OCI-LY1 (cell line): ENCODE measurements around the gene ACVR1C.
A peak's percentile ranks its signal among the peaks of the same experiment; 100 is the strongest.

Experiments used
- H2AFZ ChIP-seq: fragments of 200-600 bp; sonication (generic), shearing (Covaris generic); 2 replicates; pipeline ENCODE4 v1.6.0; 2014; ENCODE audit warnings: antibody characterized with exemption, mild to moderate bottlenecking, low read length
- H3F3A ChIP-seq: fragments of 200-600 bp; sonication (generic), shearing (Covaris generic); 2 replicates; pipeline ENCODE4 v1.6.0; 2014; ENCODE audit warnings: mild to moderate bottlenecking, antibody characterized with exemption, low read length, moderate library complexity; ENCODE audit not compliant: insufficient read depth
- H3K27ac ChIP-seq: fragments of 200-600 bp; sonication (generic); 2 replicates; pipeline ENCODE4 v1.5.1; 2014; ENCODE audit warnings: low read length, mixed run types, mild to moderate bottlenecking, low read depth; ENCODE audit not compliant: poor library complexity, severe bottlenecking
- H3K27me3 ChIP-seq: fragments of 200-600 bp; sonication (generic); 2 replicates; pipeline ENCODE4 v1.6.0; 2014; ENCODE audit warnings: antibody characterized with exemption, mild to moderate bottlenecking, low read length, moderate library complexity; ENCODE audit not compliant: insufficient read depth
- H3K36me3 ChIP-seq: fragments of 200-600 bp; sonication (generic); 2 replicates; pipeline ENCODE4 v1.6.1; 2014; ENCODE audit warnings: mild to moderate bottlenecking, antibody characterized with exemption, low read length, moderate library complexity, mixed read lengths; ENCODE audit not compliant: insufficient read depth
- H3K4me1 ChIP-seq: fragments of 200-600 bp; sonication (generic); 2 replicates; pipeline ENCODE4 v1.5.1; 2014; ENCODE audit warnings: mild to moderate bottlenecking, low read length, moderate library complexity; ENCODE audit not compliant: insufficient read depth, severe bottlenecking
- H3K4me2 ChIP-seq: fragments of 200-600 bp; sonication (generic), shearing (Covaris generic); 2 replicates; pipeline ENCODE4 v1.6.1; 2014; ENCODE audit warnings: low read length
- H3K4me3 ChIP-seq: fragments of 200-600 bp; sonication (generic); 2 replicates; pipeline ENCODE4 v1.5.1; 2014; ENCODE audit warnings: low read length, low read depth, mild to moderate bottlenecking, mixed read lengths; ENCODE audit not compliant: poor library complexity, severe bottlenecking
- H3K79me2 ChIP-seq: fragments of 200-600 bp; shearing (Covaris generic); 2 replicates; pipeline ENCODE4 v1.6.1; 2016; ENCODE audit warnings: mixed run types, low read length, mixed read lengths; ENCODE audit not compliant: insufficient read depth
- H3K9ac ChIP-seq: fragments of 200-600 bp; sonication (generic), shearing (Covaris generic); 2 replicates; pipeline ENCODE4 v1.6.1; 2014; ENCODE audit warnings: mild to moderate bottlenecking, low read length, mixed read lengths
- H3K9me2 ChIP-seq: fragments of 200-600 bp; sonication (generic), shearing (Covaris generic); 2 replicates; pipeline ENCODE4 v1.6.1; 2014; ENCODE audit warnings: low read depth, mild to moderate bottlenecking, low read length, mixed read lengths
- H3K9me3 ChIP-seq: fragments of 200-600 bp; shearing (Covaris generic); 2 replicates; pipeline ENCODE4 v1.6.1; 2014; ENCODE audit warnings: low read length, mixed read lengths
- H4K20me1 ChIP-seq: fragments of 200-600 bp; sonication (generic), shearing (Covaris generic); 2 replicates; pipeline ENCODE4 v1.6.0; 2016; ENCODE audit warnings: mild to moderate bottlenecking, low read length; ENCODE audit not compliant: insufficient read depth
- EZH2 ChIP-seq: fragments of 200-600 bp; sonication (generic), shearing (Covaris generic); IDR thresholded peaks from 2 replicates; pipeline ENCODE4 v1.8.0; 2017; ENCODE audit warnings: borderline replicate concordance, mixed run types, mild to moderate bottlenecking, antibody characterized with exemption, low read length, moderate library complexity, mixed read lengths
- TF ChIP-seq, protein P1 (sequence below): fragments of 200-600 bp; sonication (generic), shearing (Covaris generic); IDR thresholded peaks from 2 replicates; pipeline ENCODE4 v1.5.1; 2017; ENCODE audit warnings: mild to moderate bottlenecking, antibody characterized with exemption, low read length, moderate library complexity, mixed read lengths

ACVR1C gene

GRCh38 chr2:157501026-157501425 lies 127.6 kb downstream of the ACVR1C start:
- H2AFZ ChIP-seq: 0 out of 2 replicates have a peak overlapping the region, but pooled peaks have one; percentile 60
- H3F3A ChIP-seq: no peaks in the 10 kb centered on the region
- H3K27me3 ChIP-seq: no peaks in the 10 kb centered on the region
- H3K27ac ChIP-seq: peak overlapping the region; percentile 30
- H3K9me3 ChIP-seq: no peaks in the 10 kb centered on the region
- H3K4me1 ChIP-seq: peaks cover 20% of the 10 kb centered on the region
- no peak for TF ChIP-seq EZH2
- TF ChIP-seq, protein P1, sequence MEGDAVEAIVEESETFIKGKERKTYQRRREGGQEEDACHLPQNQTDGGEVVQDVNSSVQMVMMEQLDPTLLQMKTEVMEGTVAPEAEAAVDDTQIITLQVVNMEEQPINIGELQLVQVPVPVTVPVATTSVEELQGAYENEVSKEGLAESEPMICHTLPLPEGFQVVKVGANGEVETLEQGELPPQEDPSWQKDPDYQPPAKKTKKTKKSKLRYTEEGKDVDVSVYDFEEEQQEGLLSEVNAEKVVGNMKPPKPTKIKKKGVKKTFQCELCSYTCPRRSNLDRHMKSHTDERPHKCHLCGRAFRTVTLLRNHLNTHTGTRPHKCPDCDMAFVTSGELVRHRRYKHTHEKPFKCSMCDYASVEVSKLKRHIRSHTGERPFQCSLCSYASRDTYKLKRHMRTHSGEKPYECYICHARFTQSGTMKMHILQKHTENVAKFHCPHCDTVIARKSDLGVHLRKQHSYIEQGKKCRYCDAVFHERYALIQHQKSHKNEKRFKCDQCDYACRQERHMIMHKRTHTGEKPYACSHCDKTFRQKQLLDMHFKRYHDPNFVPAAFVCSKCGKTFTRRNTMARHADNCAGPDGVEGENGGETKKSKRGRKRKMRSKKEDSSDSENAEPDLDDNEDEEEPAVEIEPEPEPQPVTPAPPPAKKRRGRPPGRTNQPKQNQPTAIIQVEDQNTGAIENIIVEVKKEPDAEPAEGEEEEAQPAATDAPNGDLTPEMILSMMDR: no peak
- H3K4me2 ChIP-seq: peak overlapping the region; percentile 10; the same call in 1 of the 2 replicates
- H4K20me1 ChIP-seq: no peaks in the 10 kb centered on the region
- no peaks in the 10 kb centered on the region for H3K36me3 ChIP-seq
- H3K4me3 ChIP-seq: no peak overlapping the region
- no peak overlapping the region for H3K9ac ChIP-seq
- H3K9me2 ChIP-seq: no peaks in the 10 kb centered on the region
- H3K79me2 ChIP-seq: no peaks in the 10 kb centered on the region

DNA sequence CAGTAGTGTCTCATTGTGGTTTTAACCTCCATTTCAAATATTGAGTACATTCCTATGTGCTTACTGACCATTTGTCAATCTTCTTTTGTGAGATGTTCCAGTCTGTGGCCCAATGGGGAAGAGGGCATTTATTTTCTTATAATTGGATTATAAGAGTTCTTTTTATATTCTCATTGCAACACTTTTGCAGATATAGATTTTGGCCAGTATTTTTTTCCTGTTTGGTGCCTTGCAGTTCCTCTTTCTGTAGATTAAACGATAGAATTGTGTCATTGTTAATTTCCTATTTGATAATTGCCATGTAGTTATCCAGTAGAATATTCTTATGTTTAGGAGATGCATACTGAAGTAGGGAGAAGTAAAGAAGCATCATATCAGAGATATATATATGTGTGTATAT lies 128.3 kb downstream of the ACVR1C start:
- H3K9ac ChIP-seq: no peak overlapping the region
- no peaks in the 10 kb centered on the region for H3K9me3 ChIP-seq
- H3K4me3 ChIP-seq: no peak overlapping the region
- no peak for TF ChIP-seq EZH2
- TF ChIP-seq, protein P1: no peak
- no peaks in the 10 kb centered on the region for H3K36me3 ChIP-seq
- H3K27ac ChIP-seq: no peak overlapping the region
- H3K9me2 ChIP-seq: no peaks in the 10 kb centered on the region
- H3K4me1 ChIP-seq: peaks cover 20% of the 10 kb centered on the region
- H2AFZ ChIP-seq: no peak overlapping the region
- no peaks in the 10 kb centered on the region for H3K79me2 ChIP-seq
- no peaks in the 10 kb centered on the region for H3K27me3 ChIP-seq
- no peaks in the 10 kb centered on the region for H4K20me1 ChIP-seq
- H3F3A ChIP-seq: no peaks in the 10 kb centered on the region
- no peak overlapping the region for H3K4me2 ChIP-seq

- H4K20me1 ChIP-seq: no peaks in the 10 kb centered on the region
- H3K9me3 ChIP-seq: no peaks in the 10 kb centered on the region
- no peak overlapping the region for H3K4me2 ChIP-seq
- H3K9ac ChIP-seq: no peak overlapping the region
- no peak overlapping the region for H2AFZ ChIP-seq
- H3K4me1 ChIP-seq: peaks cover 20% of the 10 kb centered on the region
- no peaks in the 10 kb centered on the region for H3K36me3 ChIP-seq
- no peaks in the 10 kb centered on the region for H3K27me3 ChIP-seq
- no peak overlapping the region for H3K4me3 ChIP-seq
- no peaks in the 10 kb centered on the region for H3K79me2 ChIP-seq
- H3F3A ChIP-seq: no peaks in the 10 kb centered on the region
- no peak overlapping the region for H3K27ac ChIP-seq
- TF ChIP-seq, protein P1: no peak
- TF ChIP-seq EZH2: no peak
- no peaks in the 10 kb centered on the region for H3K9me2 ChIP-seq
Measured at GRCh38 chr2:157498483-157498882, 130.2 kb downstream of the ACVR1C start.
